HCT116 (cell line): ENCODE data around the gene PGPEP1. TPM values are rescaled to one million over a fixed set of nuclear protein-coding genes. Genes with fewer than 3 reads are reported as not detected.

Source experiments
- ATAC-seq: fragments of 200-7000 bp; cut with Tn5 transposase; 2 replicates; pipeline ENCODE4 v1.9.1; 2020; ENCODE audit warnings: mild to moderate bottlenecking, moderate library complexity
- BruUV-seq: library from RNA; stranded (reverse); fragments of 400-500 nt; replicated peaks from 2 replicates; lab custom pipeline; 2021; lab: Mats Ljungman, UMichigan
- CTCF ChIA-PET: fragments of 300-600 bp; sonication (Branson Sonifier 250); formaldehyde crosslinking; loops from one replicate; lab custom pipeline; 2021; ENCODE audit warnings: antibody characterized with exemption; lab: Charles Lee
- POLR2A ChIA-PET: fragments of 300-600, 350-600 bp; sonication (Branson Sonifier 250); formaldehyde crosslinking; loops from one replicate; lab custom pipeline; 2021; ENCODE audit warnings: antibody characterized with exemption; lab: Charles Lee
- RAD21 ChIA-PET, 2 experiments: fragments of 300-600 bp; sonication (Branson Sonifier 250); formaldehyde crosslinking; loops; one replicate each; lab custom pipeline; 2023; ENCODE audit warnings: low total read pairs in 2 of 2; ENCODE audit not compliant: uncharacterized antibody in 2 of 2, unreplicated experiment in 2 of 2, low non-redundant PET in 1 of 2; lab: Charles Lee
- DNase-seq: peaks from one replicate; pipeline ENCODE4 v3.0.0-alpha.2; 2010; ENCODE audit warnings: low read depth, low spot score
- H2AFZ ChIP-seq: fragments of 200-600 bp; shearing (Covaris generic), sonication (generic); 2 replicates; pipeline ENCODE4 v1.6.1; 2017; ENCODE audit warnings: low read depth, mixed run types, mixed read lengths, antibody characterized with exemption, low read length; ENCODE audit not compliant: poor library complexity, severe bottlenecking
- H3K27ac ChIP-seq: 2 replicates; pipeline ENCODE4 v1.5.1; 2012; ENCODE audit warnings: low read depth, low read length
- H3K27me3 ChIP-seq: fragments of 200-600 bp; sonication (generic); 2 replicates; pipeline ENCODE4 v1.6.1; 2016; ENCODE audit warnings: mixed run types, low read length, mixed read lengths; ENCODE audit not compliant: insufficient read depth
- H3K36me3 ChIP-seq, 2 experiments: fragments of 200-500 bp in 1 of 2; fragments of 200-600 bp in 1 of 2; sonication (Bioruptor generic) in 1 of 2; sonication (generic) in 1 of 2; 2 replicates each; pipeline versions ENCODE4 v1.5.1 to v1.6.1; 2014 to 2016; ENCODE audit warnings: low read length in 2 of 2, inconsistent platforms in 1 of 2, mixed read lengths in 1 of 2, mixed run types in 1 of 2; ENCODE audit not compliant: insufficient read depth in 2 of 2, control insufficient read depth in 1 of 2
- H3K4me1 ChIP-seq, 2 experiments: fragments of 200-600 bp in 1 of 2; sonication (generic) in 1 of 2; 2 replicates each; pipeline versions ENCODE4 v1.5.1 to v1.6.1; 2012 to 2017; ENCODE audit warnings: low read length in 2 of 2, inconsistent platforms in 1 of 2, mild to moderate bottlenecking in 1 of 2, mixed read lengths in 1 of 2, mixed run types in 1 of 2, moderate library complexity in 1 of 2; ENCODE audit not compliant: insufficient read depth in 2 of 2, control insufficient read depth in 1 of 2
- H3K4me2 ChIP-seq: fragments of 200-600 bp; sonication (generic); 2 replicates; pipeline ENCODE4 v1.6.1; 2017; ENCODE audit warnings: mixed run types, low read length, mixed read lengths
- H3K4me3 ChIP-seq, 2 experiments: fragments of 200-600 bp in 1 of 2; sonication (generic) in 1 of 2; replicated peaks in 1 of 2; 2 replicates each; pipeline ENCODE4 v1.5.1; 2011 to 2016; ENCODE audit warnings: low read length in 2 of 2, control low read depth in 1 of 2, low read depth in 1 of 2, mild to moderate bottlenecking in 1 of 2, mixed read lengths in 1 of 2, mixed run types in 1 of 2
- H3K79me2 ChIP-seq: fragments of 200-600 bp; sonication (generic); 2 replicates; pipeline ENCODE4 v1.6.1; 2017; ENCODE audit warnings: mild to moderate bottlenecking, mixed run types, low read length, moderate library complexity, mixed read lengths; ENCODE audit not compliant: insufficient read depth
- H3K9ac ChIP-seq: fragments of 200-600 bp; sonication (generic); 2 replicates; pipeline ENCODE4 v1.6.1; 2016; ENCODE audit warnings: low read length, mixed read lengths
- H3K9me2 ChIP-seq: fragments of 200-600 bp; sonication (generic), shearing (Covaris generic); 2 replicates; pipeline ENCODE4 v1.6.1; 2017; ENCODE audit warnings: mixed run types, mild to moderate bottlenecking, moderate library complexity; ENCODE audit not compliant: insufficient read depth
- H3K9me3 ChIP-seq, 2 experiments: fragments of 200-500 bp in 1 of 2; fragments of 200-600 bp in 1 of 2; sonication (Bioruptor generic) in 1 of 2; sonication (generic) in 1 of 2; 2 replicates each; pipeline ENCODE4 v1.6.1; 2014 to 2017; ENCODE audit warnings: low read length in 2 of 2, mixed read lengths in 2 of 2, inconsistent platforms in 1 of 2, low read depth in 1 of 2, mild to moderate bottlenecking in 1 of 2, mixed run types in 1 of 2, moderate library complexity in 1 of 2; ENCODE audit not compliant: control insufficient read depth in 1 of 2, insufficient read depth in 1 of 2
- H4K20me1 ChIP-seq: fragments of 200-600 bp; sonication (generic), shearing (Covaris generic); 2 replicates; pipeline ENCODE4 v1.6.1; 2017; ENCODE audit warnings: mixed run types, mild to moderate bottlenecking, moderate library complexity; ENCODE audit not compliant: insufficient read depth
- ELF1 ChIP-seq: IDR thresholded peaks from 2 replicates; pipeline ENCODE4 v1.6.1; 2012; ENCODE audit warnings: low read depth, borderline replicate concordance
- SRF ChIP-seq: IDR thresholded peaks from 2 replicates; pipeline ENCODE4 v1.6.1; 2012; ENCODE audit warnings: low read depth
- intact Hi-C: fragments of 100-400 bp; cut with micrococcal nuclease; formaldehyde crosslinking; loops from 2 replicates; pipeline ENCODE4 v1.10.0; 2022
- total RNA-seq: library from RNA; stranded (reverse); gene quantifications from one replicate; pipeline ENCODE4 v1.2.1, GENCODE V29; 2021; ENCODE audit not compliant: unreplicated experiment
- TF ChIP-seq, protein P1 (sequence below), 3 experiments: fragments of 200-600 bp in 1 of 3; sonication (generic) in 1 of 3; IDR thresholded peaks in 2 of 3; conservative IDR thresholded peaks in 1 of 3; 2 replicates each; pipeline ENCODE4 v1.5.1; 2012 to 2017; ENCODE audit warnings: low read depth in 2 of 3, low read length in 2 of 3, antibody characterized with exemption in 1 of 3, borderline replicate concordance in 1 of 3, control low read depth in 1 of 3, mild to moderate bottlenecking in 1 of 3, mixed read lengths in 1 of 3, mixed run types in 1 of 3, moderate library complexity in 1 of 3; ENCODE audit not compliant: insufficient read depth in 1 of 3

Gene PGPEP1
- total RNA-seq, 1 experiment from 2014 or later: 30.9 TPM

DNA sequence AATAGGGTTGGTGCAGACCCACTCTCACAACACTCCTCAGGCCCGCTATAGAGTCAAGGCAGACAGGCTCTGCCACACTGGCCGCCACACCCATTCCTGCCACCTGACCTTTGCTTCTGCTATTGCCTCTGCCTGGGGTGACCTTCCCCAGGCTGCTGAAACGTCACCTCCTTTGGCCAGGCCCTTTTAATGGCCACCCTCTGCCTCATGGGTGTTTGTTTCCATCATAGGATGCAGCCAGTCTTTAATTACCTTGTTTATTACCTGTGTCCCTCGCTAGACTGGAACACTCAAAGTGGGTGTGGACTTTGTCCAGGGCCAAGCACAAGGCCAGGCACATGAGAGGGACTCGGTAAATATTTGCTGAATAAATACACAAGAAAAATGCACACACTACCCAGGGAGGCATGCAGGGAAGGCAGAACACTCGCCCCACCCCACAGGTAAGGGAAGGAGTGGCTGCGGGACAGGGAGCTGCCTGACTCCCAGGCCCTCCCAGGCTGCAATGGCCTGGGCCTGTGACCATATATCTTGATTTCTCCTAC lies 20.7 kb upstream of the PGPEP1 start:
- Histone ChIP-seq H3K27ac (peak overlapping the region; percentile 20), H3K27me3 (no peaks in the 10 kb centered on the region), H3K9ac (0 out of 2 replicates have a peak overlapping the region, but pooled peaks have one; percentile 3), H3K9me2 (no peaks in the 10 kb centered on the region), H3K36me3 (peaks cover 5 to 24% of the 10 kb centered on the region in 2 experiments), H3K79me2 (peaks cover 78% of the 10 kb centered on the region), H3K4me3 (no peak overlapping the region), H3K4me1 (peaks cover 52 to 57% of the 10 kb centered on the region in 2 experiments), H3K4me2 (peak overlapping the region; percentile 87; the same call in 1 of the 2 replicates), H4K20me1 (no peaks in the 10 kb centered on the region), H3K9me3 (no peaks in the 10 kb centered on the region), H2AFZ (no peak overlapping the region)
- DNase-seq (no peak), ATAC-seq (no peak)
- POLR2A ChIA-PET: interaction anchor here (1.6 to 3.7 kb wide), 3 partner anchors 15 to 41 kb away, joined by 3 to 52 read pairs (median 17); partner anchors contain the start of gene JUND
- TF ChIP-seq, protein P1, sequence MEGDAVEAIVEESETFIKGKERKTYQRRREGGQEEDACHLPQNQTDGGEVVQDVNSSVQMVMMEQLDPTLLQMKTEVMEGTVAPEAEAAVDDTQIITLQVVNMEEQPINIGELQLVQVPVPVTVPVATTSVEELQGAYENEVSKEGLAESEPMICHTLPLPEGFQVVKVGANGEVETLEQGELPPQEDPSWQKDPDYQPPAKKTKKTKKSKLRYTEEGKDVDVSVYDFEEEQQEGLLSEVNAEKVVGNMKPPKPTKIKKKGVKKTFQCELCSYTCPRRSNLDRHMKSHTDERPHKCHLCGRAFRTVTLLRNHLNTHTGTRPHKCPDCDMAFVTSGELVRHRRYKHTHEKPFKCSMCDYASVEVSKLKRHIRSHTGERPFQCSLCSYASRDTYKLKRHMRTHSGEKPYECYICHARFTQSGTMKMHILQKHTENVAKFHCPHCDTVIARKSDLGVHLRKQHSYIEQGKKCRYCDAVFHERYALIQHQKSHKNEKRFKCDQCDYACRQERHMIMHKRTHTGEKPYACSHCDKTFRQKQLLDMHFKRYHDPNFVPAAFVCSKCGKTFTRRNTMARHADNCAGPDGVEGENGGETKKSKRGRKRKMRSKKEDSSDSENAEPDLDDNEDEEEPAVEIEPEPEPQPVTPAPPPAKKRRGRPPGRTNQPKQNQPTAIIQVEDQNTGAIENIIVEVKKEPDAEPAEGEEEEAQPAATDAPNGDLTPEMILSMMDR (IDR thresholded peaks at IDR 0.05 in 2 of 3, conservative IDR thresholded peaks at IDR 0.05 in 1 of 3; ENCODE audit: borderline replicate concordance in 1 of 3, insufficient read depth in 1 of 3, low read depth in 2 of 3, low read length in 2 of 3): no peak
- no peak for TF ChIP-seq ELF1
- no peak for TF ChIP-seq SRF
- BruUV-seq: no TSS peak
- intact Hi-C loops: loop anchor here (10.0 kb wide), 1 partner anchor 115 kb away; the partner anchor contains the start of gene RAB3A
- CTCF ChIA-PET: interaction anchor here (1.0 to 1.3 kb wide), 2 partner anchors 9 to 40 kb away, joined by 3 to 4 read pairs; no protein-coding TSS in a partner anchor
- RAD21 ChIA-PET: no interaction called here
